GM08714 (cell line): ENCODE data around the gene GRHL1.

Source experiments
- H3K4me3 ChIP-seq: fragments of 200-500 bp; sonication (Bioruptor generic); 2 replicates; pipeline ENCODE4 v1.5.1; 2014; ENCODE audit warnings: mild to moderate bottlenecking, low read length, inconsistent platforms
- ZNF274 ChIP-seq: IDR thresholded peaks from 2 replicates; pipeline ENCODE4 v1.6.1; 2012; ENCODE audit warnings: mild to moderate bottlenecking, low read depth, low read length

The GRHL1 gene

DNA sequence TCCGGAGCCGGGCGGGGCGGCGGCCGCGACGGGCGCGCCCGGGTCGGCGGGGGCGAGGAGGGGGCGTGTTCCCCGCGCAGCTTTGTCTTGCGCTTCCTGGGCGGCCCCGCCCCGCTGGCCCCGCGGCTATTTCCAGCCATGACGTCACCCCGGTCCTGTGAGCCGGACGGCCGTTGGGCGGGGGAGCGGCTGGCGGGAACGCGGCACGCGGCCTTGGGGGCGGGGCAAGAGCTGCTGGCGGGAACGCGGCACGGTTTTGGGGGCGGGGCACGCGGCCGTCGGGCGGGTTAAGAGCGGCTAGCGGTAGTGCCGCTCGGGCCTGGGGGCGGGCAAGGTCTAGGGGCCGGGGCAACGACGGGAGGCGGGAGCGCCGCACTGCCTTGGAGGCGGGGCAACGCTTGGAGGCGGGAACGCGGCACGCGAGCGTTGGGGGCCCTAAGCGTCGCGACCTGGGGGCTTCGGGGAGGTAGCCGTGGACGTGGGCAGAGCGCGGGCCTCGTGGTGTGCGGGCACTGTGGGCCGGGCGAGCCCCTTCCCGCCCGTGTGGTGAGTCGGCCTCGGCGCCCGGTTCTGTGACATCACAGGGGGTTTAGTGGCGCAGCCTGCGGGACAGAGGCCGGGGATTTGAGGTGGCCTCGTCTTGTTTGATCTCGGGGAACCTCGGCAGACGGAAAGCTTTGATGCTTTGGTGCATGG lies 92.6 kb downstream of the GRHL1 start:
- H3K4me3 ChIP-seq: peak overlapping the region; percentile 48; the same call in 1 of the 2 replicates
- TF ChIP-seq ZNF274: no peak

DNA sequence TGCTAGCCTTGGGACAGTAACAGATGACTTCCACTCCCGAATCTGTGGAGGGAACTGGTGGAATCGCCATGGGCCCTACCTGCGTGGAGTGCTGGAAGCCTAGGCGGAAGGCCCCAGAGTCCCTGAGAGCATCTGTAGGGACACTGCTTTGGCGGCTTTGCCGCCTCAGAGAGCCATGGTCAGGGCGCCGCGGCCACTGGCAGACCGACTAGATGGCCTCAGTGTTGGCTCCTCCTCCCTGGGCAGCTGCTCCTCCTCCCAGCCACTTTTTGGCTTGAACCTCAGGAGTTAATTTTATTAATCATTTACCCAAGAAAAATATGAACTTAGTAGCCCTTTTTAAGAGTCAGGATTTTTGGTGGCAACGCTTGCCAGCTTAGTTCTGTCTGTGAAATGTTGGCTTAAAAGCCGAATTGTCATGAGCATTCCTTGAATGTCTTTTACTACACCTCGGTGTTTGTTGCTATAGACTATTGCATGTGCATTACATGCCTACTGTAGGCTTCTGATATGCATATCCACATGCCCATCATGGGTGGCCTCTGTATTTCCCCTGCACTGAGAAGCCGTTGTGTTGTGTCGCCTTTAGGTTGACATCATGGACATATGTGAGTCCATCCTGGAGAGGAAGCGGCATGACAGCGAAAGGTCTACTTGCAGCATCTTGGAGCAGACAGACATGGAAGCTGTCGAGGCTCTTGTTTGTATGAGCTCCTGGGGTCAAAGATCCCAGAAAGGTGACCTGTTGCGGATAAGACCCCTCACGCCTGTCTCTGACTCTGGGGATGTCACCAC lies 94.3 kb downstream of the GRHL1 start:
- no peak overlapping the region for H3K4me3 ChIP-seq
- TF ChIP-seq ZNF274: no peak

DNA sequence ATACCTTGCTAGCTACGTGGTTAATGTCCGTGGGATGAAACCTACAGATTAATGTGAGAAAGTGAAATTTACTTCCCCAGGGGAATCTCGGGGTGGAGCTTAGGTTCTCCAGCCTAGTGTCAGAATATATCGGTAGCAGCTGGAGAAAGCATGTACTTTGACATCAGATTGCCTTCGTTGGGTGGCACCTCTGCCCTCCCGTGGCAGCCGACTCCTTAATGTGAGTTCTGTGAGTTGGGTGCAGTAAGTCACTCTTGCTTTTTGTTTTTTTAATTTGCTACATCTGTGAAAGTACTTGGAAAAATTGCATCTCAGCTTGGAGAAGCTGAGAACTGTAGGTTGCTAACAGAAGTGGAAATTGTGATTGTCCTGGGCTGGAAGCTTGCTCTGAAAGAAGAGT lies 95.4 kb downstream of the GRHL1 start:
- TF ChIP-seq ZNF274: no peak
- no peak overlapping the region for H3K4me3 ChIP-seq

DNA sequence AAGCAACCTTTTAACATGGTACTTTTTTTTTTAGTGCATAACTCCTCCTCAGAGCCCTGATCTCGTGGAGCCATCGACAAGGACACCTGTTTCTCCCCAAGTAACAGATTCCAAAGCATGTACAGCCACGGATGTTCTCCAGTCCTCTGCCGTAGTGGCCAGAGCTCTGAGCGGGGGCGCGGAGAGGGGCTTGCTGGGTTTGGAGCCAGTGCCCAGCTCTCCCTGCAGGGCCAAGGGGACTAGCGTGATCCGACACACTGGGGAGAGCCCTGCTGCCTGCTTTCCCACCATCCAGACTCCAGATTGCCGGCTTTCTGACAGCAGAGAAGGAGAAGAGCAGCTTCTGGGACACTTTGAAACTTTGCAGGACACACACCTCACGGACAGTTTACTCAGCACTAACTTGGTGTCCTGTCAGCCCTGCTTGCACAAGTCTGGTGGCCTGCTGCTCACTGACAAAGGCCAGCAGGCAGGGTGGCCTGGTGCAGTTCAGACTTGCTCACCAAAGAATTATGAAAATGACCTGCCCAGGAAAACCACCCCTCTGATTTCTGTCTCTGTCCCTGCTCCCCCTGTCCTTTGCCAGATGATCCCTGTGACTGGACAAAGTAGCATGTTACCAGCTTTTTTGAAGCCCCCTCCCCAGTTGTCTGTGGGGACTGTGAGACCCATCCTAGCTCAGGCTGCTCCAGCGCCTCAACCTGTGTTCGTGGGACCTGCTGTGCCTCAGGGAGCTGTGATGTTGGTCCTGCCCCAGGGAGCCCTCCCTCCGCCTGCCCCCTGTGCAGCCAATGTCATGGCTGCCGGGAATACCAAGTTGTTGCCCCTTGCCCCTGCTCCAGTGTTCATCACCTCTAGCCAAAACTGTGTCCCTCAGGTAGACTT lies 96.4 kb downstream of the GRHL1 start:
- no peak for TF ChIP-seq ZNF274
- H3K4me3 ChIP-seq: no peak overlapping the region

DNA sequence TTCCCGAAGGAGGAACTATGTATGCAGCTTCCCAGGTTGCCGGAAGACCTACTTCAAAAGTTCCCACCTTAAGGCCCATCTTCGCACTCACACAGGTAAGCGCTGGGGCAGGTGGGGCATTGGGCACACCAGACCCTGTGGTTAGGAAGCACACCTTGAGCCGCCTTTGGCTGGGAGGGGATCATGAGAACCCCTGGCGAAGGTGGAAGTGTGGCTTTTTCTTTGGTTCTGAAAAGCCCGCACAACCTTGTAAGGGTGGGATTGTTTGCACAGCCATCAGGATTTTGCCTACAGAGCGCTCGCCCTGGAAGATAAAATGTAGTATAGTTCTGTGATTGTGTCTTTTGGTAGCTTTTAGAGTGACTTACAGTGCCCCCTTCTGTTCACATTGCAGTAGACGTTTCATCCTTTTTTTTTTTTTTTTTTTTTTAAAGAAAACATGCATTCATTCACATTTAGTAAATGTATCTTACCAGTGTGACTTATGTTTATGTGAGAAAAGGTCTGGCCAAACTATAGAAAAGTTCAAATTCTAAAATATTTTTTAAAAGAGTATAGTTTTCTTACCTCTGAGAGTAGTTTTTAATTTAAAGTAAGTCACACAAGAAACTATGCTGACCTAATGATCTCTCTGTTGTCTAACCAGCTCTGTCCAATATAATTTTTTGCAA lies 97.1 kb downstream of the GRHL1 start:
- no peak for TF ChIP-seq ZNF274

More for the DNA sequence above, 97.1 kb downstream of the GRHL1 start:
- no peak overlapping the region for H3K4me3 ChIP-seq
